HCT116 (cell line): ENCODE results near the gene VPS39. TPM values are rescaled to one million over a fixed set of nuclear protein-coding genes. Genes with fewer than 3 reads are reported as not detected.

Experiments used
- ATAC-seq: fragments of 200-7000 bp; cut with Tn5 transposase; 2 replicates; pipeline ENCODE4 v1.9.1; 2020; ENCODE audit warnings: mild to moderate bottlenecking, moderate library complexity
- BruUV-seq: library from RNA; stranded (reverse); fragments of 400-500 nt; replicated peaks from 2 replicates; lab custom pipeline; 2021; lab: Mats Ljungman, UMichigan
- CTCF ChIA-PET: fragments of 300-600 bp; sonication (Branson Sonifier 250); formaldehyde crosslinking; loops from one replicate; lab custom pipeline; 2021; ENCODE audit warnings: antibody characterized with exemption; lab: Charles Lee
- POLR2A ChIA-PET: fragments of 300-600, 350-600 bp; sonication (Branson Sonifier 250); formaldehyde crosslinking; loops from one replicate; lab custom pipeline; 2021; ENCODE audit warnings: antibody characterized with exemption; lab: Charles Lee
- RAD21 ChIA-PET, 2 experiments: fragments of 300-600 bp; sonication (Branson Sonifier 250); formaldehyde crosslinking; loops; one replicate each; lab custom pipeline; 2023; ENCODE audit warnings: low total read pairs in 2 of 2; ENCODE audit not compliant: uncharacterized antibody in 2 of 2, unreplicated experiment in 2 of 2, low non-redundant PET in 1 of 2; lab: Charles Lee
- DNase-seq: peaks from one replicate; pipeline ENCODE4 v3.0.0-alpha.2; 2010; ENCODE audit warnings: low read depth, low spot score
- H2AFZ ChIP-seq: fragments of 200-600 bp; shearing (Covaris generic), sonication (generic); 2 replicates; pipeline ENCODE4 v1.6.1; 2017; ENCODE audit warnings: low read depth, mixed run types, mixed read lengths, antibody characterized with exemption, low read length; ENCODE audit not compliant: poor library complexity, severe bottlenecking
- H3K27ac ChIP-seq: 2 replicates; pipeline ENCODE4 v1.5.1; 2012; ENCODE audit warnings: low read depth, low read length
- H3K27me3 ChIP-seq: fragments of 200-600 bp; sonication (generic); 2 replicates; pipeline ENCODE4 v1.6.1; 2016; ENCODE audit warnings: mixed run types, low read length, mixed read lengths; ENCODE audit not compliant: insufficient read depth
- H3K36me3 ChIP-seq, 2 experiments: fragments of 200-500 bp in 1 of 2; fragments of 200-600 bp in 1 of 2; sonication (Bioruptor generic) in 1 of 2; sonication (generic) in 1 of 2; 2 replicates each; pipeline versions ENCODE4 v1.5.1 to v1.6.1; 2014 to 2016; ENCODE audit warnings: low read length in 2 of 2, inconsistent platforms in 1 of 2, mixed read lengths in 1 of 2, mixed run types in 1 of 2; ENCODE audit not compliant: insufficient read depth in 2 of 2, control insufficient read depth in 1 of 2
- H3K4me1 ChIP-seq, 2 experiments: fragments of 200-600 bp in 1 of 2; sonication (generic) in 1 of 2; 2 replicates each; pipeline versions ENCODE4 v1.5.1 to v1.6.1; 2012 to 2017; ENCODE audit warnings: low read length in 2 of 2, inconsistent platforms in 1 of 2, mild to moderate bottlenecking in 1 of 2, mixed read lengths in 1 of 2, mixed run types in 1 of 2, moderate library complexity in 1 of 2; ENCODE audit not compliant: insufficient read depth in 2 of 2, control insufficient read depth in 1 of 2
- H3K4me2 ChIP-seq: fragments of 200-600 bp; sonication (generic); 2 replicates; pipeline ENCODE4 v1.6.1; 2017; ENCODE audit warnings: mixed run types, low read length, mixed read lengths
- H3K4me3 ChIP-seq, 2 experiments: fragments of 200-600 bp in 1 of 2; sonication (generic) in 1 of 2; replicated peaks in 1 of 2; 2 replicates each; pipeline ENCODE4 v1.5.1; 2011 to 2016; ENCODE audit warnings: low read length in 2 of 2, control low read depth in 1 of 2, low read depth in 1 of 2, mild to moderate bottlenecking in 1 of 2, mixed read lengths in 1 of 2, mixed run types in 1 of 2
- H3K79me2 ChIP-seq: fragments of 200-600 bp; sonication (generic); 2 replicates; pipeline ENCODE4 v1.6.1; 2017; ENCODE audit warnings: mild to moderate bottlenecking, mixed run types, low read length, moderate library complexity, mixed read lengths; ENCODE audit not compliant: insufficient read depth
- H3K9ac ChIP-seq: fragments of 200-600 bp; sonication (generic); 2 replicates; pipeline ENCODE4 v1.6.1; 2016; ENCODE audit warnings: low read length, mixed read lengths
- H3K9me2 ChIP-seq: fragments of 200-600 bp; sonication (generic), shearing (Covaris generic); 2 replicates; pipeline ENCODE4 v1.6.1; 2017; ENCODE audit warnings: mixed run types, mild to moderate bottlenecking, moderate library complexity; ENCODE audit not compliant: insufficient read depth
- H3K9me3 ChIP-seq, 2 experiments: fragments of 200-500 bp in 1 of 2; fragments of 200-600 bp in 1 of 2; sonication (Bioruptor generic) in 1 of 2; sonication (generic) in 1 of 2; 2 replicates each; pipeline ENCODE4 v1.6.1; 2014 to 2017; ENCODE audit warnings: low read length in 2 of 2, mixed read lengths in 2 of 2, inconsistent platforms in 1 of 2, low read depth in 1 of 2, mild to moderate bottlenecking in 1 of 2, mixed run types in 1 of 2, moderate library complexity in 1 of 2; ENCODE audit not compliant: control insufficient read depth in 1 of 2, insufficient read depth in 1 of 2
- H4K20me1 ChIP-seq: fragments of 200-600 bp; sonication (generic), shearing (Covaris generic); 2 replicates; pipeline ENCODE4 v1.6.1; 2017; ENCODE audit warnings: mixed run types, mild to moderate bottlenecking, moderate library complexity; ENCODE audit not compliant: insufficient read depth
- ATF3 ChIP-seq: IDR thresholded peaks from 2 replicates; pipeline ENCODE4 v1.6.1; 2012
- CTCF ChIP-seq, 3 experiments: fragments of 200-600 bp in 1 of 3; sonication (generic) in 1 of 3; IDR thresholded peaks in 2 of 3; conservative IDR thresholded peaks in 1 of 3; 2 replicates each; pipeline ENCODE4 v1.5.1; 2012 to 2017; ENCODE audit warnings: low read depth in 2 of 3, low read length in 2 of 3, antibody characterized with exemption in 1 of 3, borderline replicate concordance in 1 of 3, control low read depth in 1 of 3, mild to moderate bottlenecking in 1 of 3, mixed read lengths in 1 of 3, mixed run types in 1 of 3, moderate library complexity in 1 of 3; ENCODE audit not compliant: insufficient read depth in 1 of 3
- EGR1 ChIP-seq: IDR thresholded peaks from 2 replicates; pipeline ENCODE4 v1.6.1; 2012; ENCODE audit warnings: low read depth
- JUND ChIP-seq: IDR thresholded peaks from 2 replicates; pipeline ENCODE4 v1.6.1; 2012
- MAX ChIP-seq: IDR thresholded peaks from 2 replicates; pipeline ENCODE4 v1.6.1; 2012
- POLR2A ChIP-seq: IDR thresholded peaks from 2 replicates; pipeline ENCODE4 v1.7.0; 2011; ENCODE audit warnings: borderline replicate concordance; ENCODE audit not compliant: insufficient read depth, insufficient read length; ENCODE audit errors: extremely low read depth
- POLR2AphosphoS5 ChIP-seq: IDR thresholded peaks from 2 replicates; pipeline ENCODE4 v1.6.1; 2011; ENCODE audit warnings: mild to moderate bottlenecking, low read depth, low read length, moderate library complexity
- RAD21 ChIP-seq: IDR thresholded peaks from 2 replicates; pipeline ENCODE4 v1.6.1; 2012; ENCODE audit warnings: low read depth, mild to moderate bottlenecking
- REST ChIP-seq: IDR thresholded peaks from 2 replicates; pipeline ENCODE4 v1.6.1; 2012; ENCODE audit warnings: low read depth
- SIN3A ChIP-seq: IDR thresholded peaks from 2 replicates; pipeline ENCODE4 v1.6.1; 2012; ENCODE audit warnings: low read depth
- SP1 ChIP-seq: IDR thresholded peaks from 2 replicates; pipeline ENCODE4 v1.6.1; 2012; ENCODE audit warnings: low read depth
- SRF ChIP-seq: IDR thresholded peaks from 2 replicates; pipeline ENCODE4 v1.6.1; 2012; ENCODE audit warnings: low read depth
- TCF7L2 ChIP-seq: IDR thresholded peaks from 2 replicates; pipeline ENCODE4 v1.7.0; 2011; ENCODE audit warnings: borderline replicate concordance, inconsistent platforms; ENCODE audit not compliant: insufficient read depth, insufficient read length; ENCODE audit errors: extremely low read depth
- YY1 ChIP-seq: IDR thresholded peaks from 2 replicates; pipeline ENCODE4 v1.6.1; 2011; ENCODE audit warnings: low read length, low read depth, moderate library complexity, mild to moderate bottlenecking; ENCODE audit not compliant: insufficient replicate concordance; ENCODE audit errors: extremely low read depth
- ZBTB33 ChIP-seq: IDR thresholded peaks from 2 replicates; pipeline ENCODE4 v1.6.1; 2011; ENCODE audit warnings: mild to moderate bottlenecking, low read length, moderate library complexity; ENCODE audit not compliant: insufficient replicate concordance; ENCODE audit errors: extremely low read depth
- ZFX ChIP-seq: fragments of 450-650 bp; IDR thresholded peaks from 2 replicates; pipeline ENCODE4 v1.6.1; 2017
- ZNF274 ChIP-seq: fragments of 200-500 bp; sonication (Bioruptor generic); IDR thresholded peaks from 2 replicates; pipeline ENCODE4 v1.6.1; 2014; ENCODE audit warnings: mild to moderate bottlenecking, low read depth, low read length, inconsistent platforms
- intact Hi-C: fragments of 100-400 bp; cut with micrococcal nuclease; formaldehyde crosslinking; loops from 2 replicates; pipeline ENCODE4 v1.10.0; 2022
- total RNA-seq: library from RNA; stranded (reverse); gene quantifications from one replicate; pipeline ENCODE4 v1.2.1, GENCODE V29; 2021; ENCODE audit not compliant: unreplicated experiment

The VPS39 gene
- total RNA-seq, 1 experiment from 2014 or later: 40.1 TPM

- TF ChIP-seq ZNF274: no peak
- TF ChIP-seq RAD21: no peak
- no peak for TF ChIP-seq POLR2AphosphoS5
- no peak for TF ChIP-seq YY1
Observed at GRCh38 chr15:42163291-42163690, 44.8 kb downstream of the VPS39 start (continued).

- ChIA-PET CTCF (no interaction called here), POLR2A (no interaction called here), RAD21 (no interaction called here)
- no peak for TF ChIP-seq ATF3
- TF ChIP-seq REST: no peak
- TF ChIP-seq SIN3A: no peak
- TF ChIP-seq TCF7L2: no peak
- TF ChIP-seq CTCF (IDR thresholded peaks at IDR 0.05 in 2 of 3, conservative IDR thresholded peaks at IDR 0.05 in 1 of 3; ENCODE audit: borderline replicate concordance in 1 of 3, insufficient read depth in 1 of 3, low read depth in 2 of 3, low read length in 2 of 3): no peak
- no peak for TF ChIP-seq ZFX
- TF ChIP-seq JUND: no peak
- no peak for TF ChIP-seq YY1
- TF ChIP-seq SRF: no peak
- TF ChIP-seq POLR2AphosphoS5: no peak
- TF ChIP-seq POLR2A: no peak
- no peak for TF ChIP-seq RAD21
- no peak for TF ChIP-seq ZBTB33
- no peak for TF ChIP-seq ZNF274
- no peak for TF ChIP-seq MAX
- no peak for TF ChIP-seq SP1
- TF ChIP-seq EGR1: no peak
- Histone ChIP-seq H3K36me3 (peaks cover 26 to 35% of the 10 kb centered on the region in 2 experiments; a peak in 3 of 4 replicates), H3K4me2 (no peak overlapping the region), H4K20me1 (no peaks in the 10 kb centered on the region), H3K4me1 (peaks cover 5 to 19% of the 10 kb centered on the region in 2 experiments; a peak in 2 of 4 replicates), H3K27me3 (no peaks in the 10 kb centered on the region), H3K9me3 (no peaks in the 10 kb centered on the region), H3K79me2 (no peaks in the 10 kb centered on the region), H3K9ac (no peak overlapping the region), H3K9me2 (no peaks in the 10 kb centered on the region), H2AFZ (no peak overlapping the region), H3K4me3 (no peak overlapping the region), H3K27ac (no peak overlapping the region)
- intact Hi-C loops: no loop called here
- BruUV-seq: no TSS peak
- ATAC-seq: no peak
- DNase-seq: no peak
Observed at GRCh38 chr15:42160136-42160535, 48.0 kb downstream of the VPS39 start.
